WTC11 (cell line): Measurements from ENCODE around the gene KLHDC8A.
A peak's percentile ranks its signal among the peaks of the same experiment; 100 is the strongest.

Source experiments
- ESRRA ChIP-seq: sonication (generic); formaldehyde crosslinking; IDR thresholded peaks from 2 replicates; pipeline ENCODE4 v1.8.1; 2022; ENCODE audit warnings: mild to moderate bottlenecking, missing genetic modification reagents, borderline replicate concordance
- FOXJ3 ChIP-seq: sonication (generic); formaldehyde crosslinking; IDR thresholded peaks from 2 replicates; pipeline ENCODE4 v1.9.0; 2021; ENCODE audit warnings: missing genetic modification reagents, mild to moderate bottlenecking, borderline replicate concordance
- NR3C1 ChIP-seq: sonication (generic); formaldehyde crosslinking; conservative IDR thresholded peaks from 2 replicates; pipeline ENCODE4 v1.8.1; 2023; ENCODE audit warnings: low read depth, mild to moderate bottlenecking, missing genetic modification reagents
- USF2 ChIP-seq: sonication (generic); formaldehyde crosslinking; IDR thresholded peaks from 2 replicates; pipeline ENCODE4 v1.8.1; 2023; ENCODE audit warnings: mild to moderate bottlenecking, missing genetic modification reagents, moderate library complexity
- ZBTB21 ChIP-seq: sonication (generic); formaldehyde crosslinking; IDR thresholded peaks from 2 replicates; pipeline ENCODE4 v1.8.1; 2023; ENCODE audit warnings: mild to moderate bottlenecking, missing genetic modification reagents, borderline replicate concordance
- ZNF263 ChIP-seq: sonication (generic); formaldehyde crosslinking; IDR thresholded peaks from 2 replicates; pipeline ENCODE4 v1.8.1; 2022; ENCODE audit warnings: low read depth, mild to moderate bottlenecking, moderate library complexity, missing genetic modification reagents
- TF ChIP-seq, protein P1 (sequence below): fragments of 200-600 bp; IDR thresholded peaks from 2 replicates; pipeline ENCODE4 v1.8.0; 2022; ENCODE audit warnings: antibody characterized with exemption
- TF ChIP-seq, protein P2 (sequence below): sonication (generic); formaldehyde crosslinking; IDR thresholded peaks from 2 replicates; pipeline ENCODE4 v1.8.0; 2022; ENCODE audit warnings: missing genetic modification reagents
- TF ChIP-seq, protein P3 (sequence below): sonication (generic); formaldehyde crosslinking; IDR thresholded peaks from 2 replicates; pipeline ENCODE4 v1.8.1; 2022; ENCODE audit warnings: low read depth, mild to moderate bottlenecking, moderate library complexity, missing genetic modification reagents, borderline replicate concordance
- TF ChIP-seq, protein P4 (sequence below): sonication (generic); formaldehyde crosslinking; IDR thresholded peaks from 2 replicates; pipeline ENCODE4 v1.8.0; 2022; ENCODE audit warnings: mild to moderate bottlenecking, missing genetic modification reagents

GRCh38 chr1:205351984-205352713, 4.6 kb downstream of the KLHDC8A start:
- TF ChIP-seq FOXJ3 (CRISPR knock-in tag) (no peak), ZBTB21 (CRISPR knock-in tag) (no peak), NR3C1 (CRISPR knock-in tag) (no peak), ESRRA (CRISPR knock-in tag) (no peak), USF2 (no peak), ZNF263 (CRISPR knock-in tag) (no peak)
- TF ChIP-seq, protein P1, sequence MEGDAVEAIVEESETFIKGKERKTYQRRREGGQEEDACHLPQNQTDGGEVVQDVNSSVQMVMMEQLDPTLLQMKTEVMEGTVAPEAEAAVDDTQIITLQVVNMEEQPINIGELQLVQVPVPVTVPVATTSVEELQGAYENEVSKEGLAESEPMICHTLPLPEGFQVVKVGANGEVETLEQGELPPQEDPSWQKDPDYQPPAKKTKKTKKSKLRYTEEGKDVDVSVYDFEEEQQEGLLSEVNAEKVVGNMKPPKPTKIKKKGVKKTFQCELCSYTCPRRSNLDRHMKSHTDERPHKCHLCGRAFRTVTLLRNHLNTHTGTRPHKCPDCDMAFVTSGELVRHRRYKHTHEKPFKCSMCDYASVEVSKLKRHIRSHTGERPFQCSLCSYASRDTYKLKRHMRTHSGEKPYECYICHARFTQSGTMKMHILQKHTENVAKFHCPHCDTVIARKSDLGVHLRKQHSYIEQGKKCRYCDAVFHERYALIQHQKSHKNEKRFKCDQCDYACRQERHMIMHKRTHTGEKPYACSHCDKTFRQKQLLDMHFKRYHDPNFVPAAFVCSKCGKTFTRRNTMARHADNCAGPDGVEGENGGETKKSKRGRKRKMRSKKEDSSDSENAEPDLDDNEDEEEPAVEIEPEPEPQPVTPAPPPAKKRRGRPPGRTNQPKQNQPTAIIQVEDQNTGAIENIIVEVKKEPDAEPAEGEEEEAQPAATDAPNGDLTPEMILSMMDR, result no peak
- TF ChIP-seq, protein P2, sequence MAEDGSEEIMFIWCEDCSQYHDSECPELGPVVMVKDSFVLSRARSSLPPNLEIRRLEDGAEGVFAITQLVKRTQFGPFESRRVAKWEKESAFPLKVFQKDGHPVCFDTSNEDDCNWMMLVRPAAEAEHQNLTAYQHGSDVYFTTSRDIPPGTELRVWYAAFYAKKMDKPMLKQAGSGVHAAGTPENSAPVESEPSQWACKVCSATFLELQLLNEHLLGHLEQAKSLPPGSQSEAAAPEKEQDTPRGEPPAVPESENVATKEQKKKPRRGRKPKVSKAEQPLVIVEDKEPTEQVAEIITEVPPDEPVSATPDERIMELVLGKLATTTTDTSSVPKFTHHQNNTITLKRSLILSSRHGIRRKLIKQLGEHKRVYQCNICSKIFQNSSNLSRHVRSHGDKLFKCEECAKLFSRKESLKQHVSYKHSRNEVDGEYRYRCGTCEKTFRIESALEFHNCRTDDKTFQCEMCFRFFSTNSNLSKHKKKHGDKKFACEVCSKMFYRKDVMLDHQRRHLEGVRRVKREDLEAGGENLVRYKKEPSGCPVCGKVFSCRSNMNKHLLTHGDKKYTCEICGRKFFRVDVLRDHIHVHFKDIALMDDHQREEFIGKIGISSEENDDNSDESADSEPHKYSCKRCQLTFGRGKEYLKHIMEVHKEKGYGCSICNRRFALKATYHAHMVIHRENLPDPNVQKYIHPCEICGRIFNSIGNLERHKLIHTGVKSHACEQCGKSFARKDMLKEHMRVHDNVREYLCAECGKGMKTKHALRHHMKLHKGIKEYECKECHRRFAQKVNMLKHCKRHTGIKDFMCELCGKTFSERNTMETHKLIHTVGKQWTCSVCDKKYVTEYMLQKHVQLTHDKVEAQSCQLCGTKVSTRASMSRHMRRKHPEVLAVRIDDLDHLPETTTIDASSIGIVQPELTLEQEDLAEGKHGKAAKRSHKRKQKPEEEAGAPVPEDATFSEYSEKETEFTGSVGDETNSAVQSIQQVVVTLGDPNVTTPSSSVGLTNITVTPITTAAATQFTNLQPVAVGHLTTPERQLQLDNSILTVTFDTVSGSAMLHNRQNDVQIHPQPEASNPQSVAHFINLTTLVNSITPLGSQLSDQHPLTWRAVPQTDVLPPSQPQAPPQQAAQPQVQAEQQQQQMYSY (CRISPR knock-in tag), result peak; percentile 75
- TF ChIP-seq, protein P3, sequence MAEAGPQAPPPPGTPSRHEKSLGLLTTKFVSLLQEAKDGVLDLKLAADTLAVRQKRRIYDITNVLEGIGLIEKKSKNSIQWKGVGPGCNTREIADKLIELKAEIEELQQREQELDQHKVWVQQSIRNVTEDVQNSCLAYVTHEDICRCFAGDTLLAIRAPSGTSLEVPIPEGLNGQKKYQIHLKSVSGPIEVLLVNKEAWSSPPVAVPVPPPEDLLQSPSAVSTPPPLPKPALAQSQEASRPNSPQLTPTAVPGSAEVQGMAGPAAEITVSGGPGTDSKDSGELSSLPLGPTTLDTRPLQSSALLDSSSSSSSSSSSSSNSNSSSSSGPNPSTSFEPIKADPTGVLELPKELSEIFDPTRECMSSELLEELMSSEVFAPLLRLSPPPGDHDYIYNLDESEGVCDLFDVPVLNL (CRISPR knock-in tag), result no peak
- TF ChIP-seq, protein P4, sequence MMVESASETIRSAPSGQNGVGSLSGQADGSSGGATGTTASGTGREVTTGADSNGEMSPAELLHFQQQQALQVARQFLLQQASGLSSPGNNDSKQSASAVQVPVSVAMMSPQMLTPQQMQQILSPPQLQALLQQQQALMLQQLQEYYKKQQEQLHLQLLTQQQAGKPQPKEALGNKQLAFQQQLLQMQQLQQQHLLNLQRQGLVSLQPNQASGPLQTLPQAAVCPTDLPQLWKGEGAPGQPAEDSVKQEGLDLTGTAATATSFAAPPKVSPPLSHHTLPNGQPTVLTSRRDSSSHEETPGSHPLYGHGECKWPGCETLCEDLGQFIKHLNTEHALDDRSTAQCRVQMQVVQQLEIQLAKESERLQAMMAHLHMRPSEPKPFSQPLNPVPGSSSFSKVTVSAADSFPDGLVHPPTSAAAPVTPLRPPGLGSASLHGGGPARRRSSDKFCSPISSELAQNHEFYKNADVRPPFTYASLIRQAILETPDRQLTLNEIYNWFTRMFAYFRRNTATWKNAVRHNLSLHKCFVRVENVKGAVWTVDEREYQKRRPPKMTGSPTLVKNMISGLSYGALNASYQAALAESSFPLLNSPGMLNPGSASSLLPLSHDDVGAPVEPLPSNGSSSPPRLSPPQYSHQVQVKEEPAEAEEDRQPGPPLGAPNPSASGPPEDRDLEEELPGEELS (CRISPR knock-in tag), result no peak
